Eye (tissue), 1 donor: Measurements from ENCODE around the gene FTCDNL1.

Experiments
- DNase-seq: peaks from one replicate; pipeline ENCODE4 v3.0.0-alpha.2; 2015

Gene FTCDNL1

GRCh38 chr2:199778655-199779054 is 72.3 kb downstream of the FTCDNL1 start:
- DNase-seq: no peak

DNA sequence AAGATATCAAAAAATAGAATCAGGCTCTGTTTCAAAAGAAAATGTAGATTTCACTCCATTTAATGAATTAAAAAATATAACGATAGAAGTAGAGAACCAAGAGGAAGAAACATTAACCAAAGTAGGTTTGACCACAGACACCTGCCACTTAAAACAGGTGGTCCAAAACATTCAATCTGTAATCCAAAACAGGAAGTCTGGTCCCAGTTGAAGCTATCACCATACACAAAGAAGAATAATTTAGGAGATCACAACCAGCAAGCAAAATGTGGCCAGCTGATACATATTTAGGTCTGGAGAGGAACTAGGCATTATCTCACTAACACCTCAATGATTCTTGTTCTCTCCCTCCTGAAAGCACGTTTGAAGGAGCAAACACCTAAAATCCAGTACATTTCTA is 73.1 kb downstream of the FTCDNL1 start:
- no peak for DNase-seq

GRCh38 chr2:199777315-199777714 is 73.7 kb downstream of the FTCDNL1 start:
- DNase-seq: no peak

- no peak for DNase-seq
These were observed 75.7 kb downstream of the FTCDNL1 start for GRCh38 chr2:199775267-199775666.

DNA sequence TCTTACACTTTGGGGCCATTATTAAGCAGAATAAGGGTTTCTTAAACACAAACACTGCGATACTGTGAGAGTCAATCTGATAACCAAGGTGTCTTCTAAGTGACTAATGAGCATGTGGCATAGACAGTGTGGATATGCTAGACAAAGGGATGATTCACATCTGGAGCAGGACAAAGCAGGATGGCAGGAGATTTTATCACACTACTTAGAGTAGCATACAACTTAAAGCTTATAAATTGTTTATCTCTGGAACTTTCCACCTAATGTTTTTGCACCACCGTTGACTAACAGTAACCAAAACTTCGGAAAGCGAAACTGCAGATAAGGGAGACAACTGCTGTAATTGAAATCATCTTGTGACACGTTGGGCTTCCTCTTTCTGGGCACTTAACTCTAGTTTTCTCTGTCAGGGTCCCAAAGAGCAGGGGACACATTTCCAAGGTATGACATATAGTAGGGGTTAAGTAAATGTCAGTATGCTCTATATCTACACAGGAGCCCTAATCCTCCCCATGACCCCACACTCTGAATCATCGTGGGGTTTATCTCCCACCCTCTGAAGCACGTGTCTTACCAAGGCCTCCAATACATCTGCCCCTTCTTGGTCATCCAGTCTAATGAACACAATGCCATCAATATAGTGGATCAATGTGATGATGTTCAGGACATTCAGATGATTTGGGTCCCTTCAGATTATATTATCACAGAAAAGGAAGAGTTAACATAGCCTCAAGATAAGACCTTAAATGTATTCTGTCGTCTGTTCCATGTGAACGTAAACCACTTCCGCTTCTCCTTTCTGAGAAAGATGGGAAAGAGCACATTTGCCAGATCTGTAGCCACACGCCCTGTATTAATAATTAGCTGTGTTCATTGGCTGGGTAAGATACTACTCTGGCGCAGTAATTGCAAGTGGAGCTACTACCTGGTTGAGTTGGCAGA is 78.7 kb downstream of the FTCDNL1 start:
- DNase-seq: no peak

DNA sequence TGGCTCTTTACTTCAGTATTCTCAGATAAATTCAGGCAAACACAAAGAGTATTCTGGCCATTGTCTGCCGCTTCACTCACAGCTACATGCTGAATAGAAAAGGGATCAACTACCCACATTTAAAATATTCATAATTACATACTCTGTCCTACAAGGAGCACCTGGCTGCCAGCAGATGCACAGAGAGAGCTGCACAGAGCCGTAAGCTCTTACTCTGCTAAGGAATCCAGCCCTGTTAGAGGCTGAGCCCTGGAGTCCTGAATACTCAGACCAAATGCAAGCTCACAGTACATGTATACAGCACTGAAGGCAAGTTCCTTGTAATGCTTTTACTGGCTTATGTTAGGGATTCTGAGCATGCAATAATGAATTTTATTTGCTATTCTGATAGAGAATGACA is 80.3 kb downstream of the FTCDNL1 start:
- no peak for DNase-seq

GRCh38 chr2:199765646-199766045 is 85.3 kb downstream of the FTCDNL1 start:
- DNase-seq: no peak

DNA sequence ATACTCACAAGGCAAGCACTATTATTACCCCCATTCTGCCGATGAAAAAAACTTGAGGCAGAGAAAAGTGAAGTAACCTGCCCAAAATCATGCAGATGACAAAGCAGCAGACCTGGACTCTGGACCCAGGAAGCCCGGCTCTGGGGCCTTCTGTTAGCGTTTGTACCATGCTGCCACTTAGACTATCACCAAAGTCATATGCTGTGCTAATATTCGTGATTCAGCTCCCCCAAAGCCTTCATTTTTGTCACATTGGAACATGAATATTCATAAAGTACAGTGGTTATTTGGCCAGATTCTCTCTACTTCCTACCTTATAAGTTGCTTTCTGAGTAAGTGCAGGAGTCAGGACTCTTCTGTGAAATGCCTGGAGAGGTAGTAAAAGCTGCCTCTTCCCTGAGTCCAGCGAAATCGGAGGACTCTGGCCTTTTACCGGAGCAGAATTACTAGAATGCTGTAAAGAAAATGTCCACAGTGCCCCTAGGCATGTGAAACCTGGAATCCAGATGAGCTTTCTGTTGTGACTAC is 86.7 kb downstream of the FTCDNL1 start:
- no peak for DNase-seq

- peak; percentile 63 for DNase-seq
These were observed 88.0 kb downstream of the FTCDNL1 start for GRCh38 chr2:199762963-199763362.

DNA sequence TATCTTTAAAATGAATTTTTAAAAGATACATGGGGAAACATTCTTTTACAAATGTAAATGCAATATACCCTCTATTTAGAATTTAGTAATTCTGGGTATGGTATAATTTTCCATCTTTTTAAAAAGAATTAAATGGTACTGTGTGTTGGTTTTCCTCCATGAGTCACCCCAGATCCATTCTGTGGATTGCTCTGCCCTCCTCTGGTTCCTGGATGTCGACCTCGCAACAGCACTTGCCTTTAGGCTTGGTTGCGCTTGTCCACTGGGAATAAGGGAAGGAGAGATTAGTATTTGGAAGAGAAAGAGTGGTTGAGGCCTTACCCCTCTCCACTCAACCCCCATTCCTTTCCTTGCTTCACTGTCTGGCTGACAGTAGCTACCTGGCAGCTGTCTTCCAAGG is 90.4 kb downstream of the FTCDNL1 start:
- DNase-seq: no peak

- peak; percentile 32 for DNase-seq
These were observed 93.6 kb downstream of the FTCDNL1 start for GRCh38 chr2:199757233-199757870.

GRCh38 chr2:199756743-199757142 is 94.2 kb downstream of the FTCDNL1 start:
- DNase-seq: no peak

- DNase-seq: no peak
These were observed 94.8 kb downstream of the FTCDNL1 start for GRCh38 chr2:199756211-199756610.

- no peak for DNase-seq
These were observed 96.2 kb downstream of the FTCDNL1 start for GRCh38 chr2:199754766-199755165.

DNA sequence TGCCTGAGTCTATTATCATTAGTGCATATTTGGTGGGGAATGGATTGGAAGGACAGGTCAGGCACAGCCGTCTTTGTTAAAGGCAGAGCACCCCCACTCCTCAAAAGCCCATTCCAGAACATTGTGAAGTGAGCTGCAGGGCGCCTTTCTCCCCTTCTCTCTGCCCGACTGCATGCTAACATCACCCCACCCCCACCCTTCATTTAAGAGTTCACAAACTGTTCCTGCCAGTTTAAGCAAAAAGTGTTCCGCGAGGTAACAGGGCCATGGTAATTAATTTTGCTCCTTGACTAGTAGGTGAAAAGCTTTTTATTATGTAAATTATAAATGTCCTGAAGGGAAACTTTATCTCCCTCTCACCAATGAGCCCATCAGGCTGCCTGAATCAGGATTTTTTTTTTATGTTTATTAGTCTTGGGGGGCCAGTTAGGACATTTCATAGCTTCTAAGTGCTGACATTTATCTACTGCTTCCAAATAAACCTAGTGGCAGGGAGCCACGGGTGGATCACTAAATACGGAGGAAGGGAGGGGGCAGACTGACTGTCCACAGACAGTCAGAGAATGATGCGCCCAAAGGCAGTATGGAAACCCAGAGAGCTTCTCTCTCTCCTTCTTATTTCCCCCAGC is 99.4 kb downstream of the FTCDNL1 start:
- peak; percentile 25 for DNase-seq

DNA sequence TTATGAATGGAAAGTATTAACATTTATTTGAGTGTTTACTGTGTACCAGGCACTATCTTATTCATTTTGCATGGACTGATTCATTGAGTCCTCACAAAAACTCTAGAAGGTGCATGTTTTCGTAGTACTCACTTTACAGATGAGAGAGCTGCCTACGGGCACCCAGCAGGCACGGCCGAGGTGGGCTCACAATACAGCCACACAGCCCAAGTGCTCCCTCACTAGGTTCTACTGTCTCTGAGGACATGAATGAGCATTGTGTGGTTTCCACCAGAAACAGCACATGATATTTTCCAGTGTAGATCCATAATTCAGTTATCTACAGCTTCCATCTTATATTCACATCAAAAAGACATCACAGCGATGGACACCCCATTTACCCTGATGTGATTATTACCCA is 101.4 kb downstream of the FTCDNL1 start:
- no peak for DNase-seq

GRCh38 chr2:199744724-199745123 is 106.3 kb downstream of the FTCDNL1 start:
- no peak for DNase-seq

DNA sequence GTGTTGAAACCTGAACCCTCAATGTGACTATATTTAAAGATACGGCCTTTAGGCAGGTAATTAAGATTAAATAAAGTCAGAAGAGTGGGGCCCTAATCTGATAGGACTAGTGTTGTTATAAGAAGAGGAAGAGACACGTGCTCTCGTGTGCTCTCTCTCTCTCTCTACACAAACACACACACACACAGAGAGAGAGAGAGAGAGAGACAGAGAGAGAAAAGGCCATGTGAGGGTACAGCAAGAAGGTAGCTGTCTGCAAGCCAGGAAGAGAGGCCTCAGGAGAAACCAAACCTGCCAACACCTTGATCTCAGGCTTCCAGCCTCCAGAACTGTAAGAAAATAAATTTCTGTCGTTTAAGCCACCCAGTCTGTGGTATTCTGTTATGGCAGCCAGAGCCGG is 106.7 kb downstream of the FTCDNL1 start:
- DNase-seq: no peak

- DNase-seq: no peak
These were observed 107.4 kb downstream of the FTCDNL1 start for GRCh38 chr2:199743415-199744120.

GRCh38 chr2:199742884-199743283 is 108.1 kb downstream of the FTCDNL1 start:
- DNase-seq: no peak

DNA sequence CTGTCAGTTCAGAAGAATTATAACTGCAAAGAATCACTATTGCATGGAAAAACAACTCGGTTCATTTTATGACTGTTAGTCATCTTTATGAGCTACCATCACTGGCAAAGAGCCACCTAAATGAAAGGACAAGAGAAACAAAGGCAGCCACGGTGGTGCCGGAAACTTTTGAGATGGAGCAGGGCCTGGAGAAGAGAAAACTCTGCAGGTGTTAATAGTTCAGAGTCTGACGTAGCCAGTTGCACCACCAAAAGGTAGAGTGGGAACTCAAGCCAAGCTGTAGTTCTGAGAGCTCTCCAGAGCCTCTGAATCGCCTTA is 110.9 kb downstream of the FTCDNL1 start:
- no peak for DNase-seq

DNA sequence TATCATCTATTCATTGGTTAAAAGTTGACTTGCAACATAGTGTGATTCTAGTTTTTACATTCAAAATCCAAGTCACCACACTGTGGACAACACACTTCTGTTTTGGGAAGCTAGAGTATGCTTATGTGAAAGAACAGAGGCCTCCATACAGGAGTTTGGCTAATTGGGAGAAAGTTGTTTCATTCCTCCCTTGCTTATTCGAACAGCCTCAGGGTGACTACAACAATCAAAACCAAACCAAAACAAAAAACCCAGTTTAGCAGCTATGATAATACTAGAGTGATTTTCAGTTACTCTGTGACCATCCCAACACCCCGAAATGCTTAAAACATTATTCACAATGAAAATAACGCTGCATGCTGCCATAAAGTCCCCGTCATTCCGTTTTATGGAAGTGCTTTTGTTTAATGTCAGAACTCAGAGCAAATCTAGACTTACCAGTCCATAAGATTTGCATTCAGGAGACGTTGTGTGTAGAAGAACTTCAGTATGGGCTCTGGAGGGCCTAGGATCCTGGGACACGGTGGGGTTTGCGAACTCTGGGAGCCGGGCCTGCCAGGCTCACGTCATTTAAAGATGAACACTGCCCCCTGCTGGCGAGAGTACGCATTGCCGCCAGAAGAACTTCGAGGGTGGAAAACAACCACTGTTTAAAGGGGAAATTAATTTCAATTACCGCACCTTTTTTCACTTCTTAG is 111.4 kb downstream of the FTCDNL1 start:
- DNase-seq: peak; percentile 90
